ENCODE results near the gene PTPRG. TPM values are rescaled to one million over a fixed set of nuclear protein-coding genes. Genes with fewer than 3 reads are reported as not detected.

The PTPRG gene
- polyA plus RNA-seq, 3 donors = not detected

- H3K27ac Mint-ChIP-seq = no peak overlapping the region
- Histone ChIP-seq H2AFZ (ENCODE audit: insufficient read depth, low read depth, low read length, poor library complexity, severe bottlenecking) (no peak overlapping the region), H3K9me3 (replicated peaks in 1 of 2; ENCODE audit: control insufficient read depth in 1 of 2, insufficient read depth in 1 of 2, low read length in 2 of 2) (no peaks in the 10 kb centered on the region), H3K4me1 (ENCODE audit: control insufficient read depth in 1 of 2, insufficient read depth in 2 of 2, low read length in 2 of 2) (no peaks in the 10 kb centered on the region), H3K79me2 (ENCODE audit: insufficient read depth, low read length) (no peaks in the 10 kb centered on the region), H3K27me3 (ENCODE audit: control insufficient read depth in 2 of 2, insufficient read depth in 2 of 2, low read length in 2 of 2) (no peaks in the 10 kb centered on the region), H3K9ac (ENCODE audit: insufficient read depth, low read length, poor library complexity, severe bottlenecking) (no peak overlapping the region), H3K4me2 (replicated peaks; ENCODE audit: extremely low read depth, low read length, poor library complexity, severe bottlenecking) (no peak overlapping the region), H4K20me1 (ENCODE audit: insufficient read depth, low read length) (no peaks in the 10 kb centered on the region), H3K4me3 (replicated peaks in 1 of 3; ENCODE audit: low read depth in 2 of 3, low read length in 3 of 3) (no peak overlapping the region), H3K27ac (ENCODE audit: low read depth in 1 of 2, low read length in 2 of 2) (no peak overlapping the region), H3K36me3 (replicated peaks in 1 of 2; ENCODE audit: control insufficient read depth in 1 of 2, insufficient read depth in 2 of 2, low read length in 2 of 2) (no peaks in the 10 kb centered on the region)
- intact Hi-C loops (cut with micrococcal nuclease) = no loop called here
- no peak for TF ChIP-seq CTCF (IDR thresholded peaks at IDR 0.05)
- no peaks in the 10 kb centered on the region for H3K36me3 Mint-ChIP-seq
- H3K9me3 Mint-ChIP-seq = peaks cover 0 to 6% (median 2%) of the 10 kb centered on the region in 7 donors
- H3K27me3 Mint-ChIP-seq (ENCODE audit: low read depth in 3 of 3) = peaks cover 0 to 9% (median 2%) of the 10 kb centered on the region in 3 donors
- H3K4me1 Mint-ChIP-seq = no peaks in the 10 kb centered on the region
- DNase-seq = no peak
- no peak overlapping the region for H3K4me3 Mint-ChIP-seq
- 86% methylated on average over 1 of the region's 2 CpGs for WGBS (ENCODE audit: insufficient coverage)
Measured at GRCh38 chr3:62225051-62225450, 663.7 kb downstream of the PTPRG start.

- Histone ChIP-seq H3K4me2 (replicated peaks; ENCODE audit: extremely low read depth, low read length, poor library complexity, severe bottlenecking) (no peak overlapping the region), H2AFZ (ENCODE audit: insufficient read depth, low read depth, low read length, poor library complexity, severe bottlenecking) (no peak overlapping the region), H3K4me3 (replicated peaks in 1 of 3; ENCODE audit: low read depth in 2 of 3, low read length in 3 of 3) (no peak overlapping the region), H3K27ac (ENCODE audit: low read depth in 1 of 2, low read length in 2 of 2) (no peak overlapping the region), H3K4me1 (ENCODE audit: control insufficient read depth in 1 of 2, insufficient read depth in 2 of 2, low read length in 2 of 2) (no peaks in the 10 kb centered on the region), H3K9me3 (replicated peaks in 1 of 2; ENCODE audit: control insufficient read depth in 1 of 2, insufficient read depth in 1 of 2, low read length in 2 of 2) (no peaks in the 10 kb centered on the region), H3K27me3 (ENCODE audit: control insufficient read depth in 2 of 2, insufficient read depth in 2 of 2, low read length in 2 of 2) (no peaks in the 10 kb centered on the region), H4K20me1 (ENCODE audit: insufficient read depth, low read length) (no peaks in the 10 kb centered on the region), H3K9ac (ENCODE audit: insufficient read depth, low read length, poor library complexity, severe bottlenecking) (no peak overlapping the region), H3K36me3 (replicated peaks in 1 of 2; ENCODE audit: control insufficient read depth in 1 of 2, insufficient read depth in 2 of 2, low read length in 2 of 2) (no peaks in the 10 kb centered on the region), H3K79me2 (ENCODE audit: insufficient read depth, low read length) (no peaks in the 10 kb centered on the region)
- H3K9me3 Mint-ChIP-seq = peaks cover 0 to 6% (median 1%) of the 10 kb centered on the region in 7 donors
- no peaks in the 10 kb centered on the region for H3K36me3 Mint-ChIP-seq
- intact Hi-C loops (cut with micrococcal nuclease) = no loop called here
- H3K27me3 Mint-ChIP-seq (ENCODE audit: low read depth in 3 of 3) = peaks cover 0 to 9% (median 2%) of the 10 kb centered on the region in 3 donors
- no peak overlapping the region for H3K27ac Mint-ChIP-seq
- TF ChIP-seq CTCF (IDR thresholded peaks at IDR 0.05) = no peak
- DNase-seq = no peak
- no peak overlapping the region for H3K4me3 Mint-ChIP-seq
- no CpG with 5 or more reads among the region's 6 CpGs for WGBS (ENCODE audit: insufficient coverage)
- H3K4me1 Mint-ChIP-seq = no peaks in the 10 kb centered on the region
Measured at GRCh38 chr3:62226601-62227339, 665.4 kb downstream of the PTPRG start.
